ENCODE data around the gene TNFRSF13B. TPM values are rescaled to one million over a fixed set of nuclear protein-coding genes. Genes with fewer than 3 reads are reported as not detected.
"Not testable (repeated sequence)": the region's sequence is repeated elsewhere in the genome, so short reads cannot be mapped to it uniquely, and the experiment has no call there.

TNFRSF13B gene
- total and polyA plus RNA-seq, 2 experiments from 2014 or later = 0.24 TPM; not detected in 1

DNA sequence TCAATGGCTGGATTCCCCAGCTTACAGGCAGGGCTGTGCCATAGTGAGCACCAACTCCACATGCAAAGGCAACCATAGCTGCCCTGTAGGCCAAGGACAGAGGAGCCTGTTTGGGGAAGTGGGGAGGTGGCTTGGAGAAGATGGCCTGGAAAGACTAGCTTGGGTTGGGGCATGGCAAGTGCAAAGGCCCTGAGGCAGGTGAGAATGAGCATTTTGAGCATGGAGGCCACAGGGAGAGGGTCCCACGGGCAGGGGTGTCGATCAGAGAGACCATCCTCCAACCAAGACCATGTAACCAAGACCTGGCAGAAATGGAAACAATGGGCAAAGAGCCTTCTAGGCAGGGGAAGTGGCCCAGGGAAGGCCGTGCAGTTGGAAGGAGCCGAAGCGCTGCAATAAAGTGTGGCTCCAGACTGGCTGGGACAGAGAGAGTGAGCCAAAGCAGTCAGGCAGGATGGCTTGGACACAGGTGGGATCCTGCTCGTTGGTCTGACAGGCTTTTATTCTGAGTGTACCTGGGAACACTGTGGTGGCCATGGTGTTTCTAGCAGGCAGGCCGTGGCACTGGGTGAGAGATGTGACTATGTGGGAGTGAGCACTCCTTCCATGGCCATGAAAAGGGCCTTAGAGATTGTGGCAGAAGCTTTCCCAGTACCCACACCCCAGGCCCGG, 45.6 kb upstream of the TNFRSF13B start:
- Histone ChIP-seq H3K36me3 (ENCODE audit: insufficient read depth) (no peaks in the 10 kb centered on the region), H3K79me2 (replicated peaks; ENCODE audit: insufficient read depth) (no peaks in the 10 kb centered on the region), H3F3A (replicated peaks; ENCODE audit: low read depth) (no peaks in the 10 kb centered on the region), H3K27me3 (ENCODE audit: insufficient read depth) (no peaks in the 10 kb centered on the region), H3K9me2 (ENCODE audit: insufficient read depth) (no peaks in the 10 kb centered on the region), H3K27ac (ENCODE audit: low read depth) (no peak overlapping the region), H2AFZ (no peak overlapping the region), H3K4me1 (ENCODE audit: insufficient read depth) (no peaks in the 10 kb centered on the region), H4K20me1 (replicated peaks; ENCODE audit: insufficient read depth) (no peaks in the 10 kb centered on the region), H3K4me3 (no peak overlapping the region), H3K4me2 (no peak overlapping the region)
- no peak for ATAC-seq
- Mint-ChIP-seq H3K9me3 (peaks cover 3% of the 10 kb centered on the region; the same call in 2 of the 3 replicates), H3K27ac (no peak overlapping the region), H3K27me3 (ENCODE audit: insufficient read depth, low read depth, poor library complexity) (peaks cover 11% of the 10 kb centered on the region), H3K36me3 (ENCODE audit: low read depth) (no peaks in the 10 kb centered on the region), H3K4me3 (no peak overlapping the region), H3K4me1 (peaks cover 5% of the 10 kb centered on the region; the same call in 1 of the 3 replicates)
- TF ChIP-seq NANOG (IDR thresholded peaks at IDR 0.05; ENCODE audit: borderline replicate concordance) (no peak), JUNB (IDR thresholded peaks at IDR 0.05; ENCODE audit: unreplicated experiment) (no peak), ZNF114 (CRISPR knock-in tag; IDR thresholded peaks at IDR 0.05) (no peak)
- TF ChIP-seq, protein P1, sequence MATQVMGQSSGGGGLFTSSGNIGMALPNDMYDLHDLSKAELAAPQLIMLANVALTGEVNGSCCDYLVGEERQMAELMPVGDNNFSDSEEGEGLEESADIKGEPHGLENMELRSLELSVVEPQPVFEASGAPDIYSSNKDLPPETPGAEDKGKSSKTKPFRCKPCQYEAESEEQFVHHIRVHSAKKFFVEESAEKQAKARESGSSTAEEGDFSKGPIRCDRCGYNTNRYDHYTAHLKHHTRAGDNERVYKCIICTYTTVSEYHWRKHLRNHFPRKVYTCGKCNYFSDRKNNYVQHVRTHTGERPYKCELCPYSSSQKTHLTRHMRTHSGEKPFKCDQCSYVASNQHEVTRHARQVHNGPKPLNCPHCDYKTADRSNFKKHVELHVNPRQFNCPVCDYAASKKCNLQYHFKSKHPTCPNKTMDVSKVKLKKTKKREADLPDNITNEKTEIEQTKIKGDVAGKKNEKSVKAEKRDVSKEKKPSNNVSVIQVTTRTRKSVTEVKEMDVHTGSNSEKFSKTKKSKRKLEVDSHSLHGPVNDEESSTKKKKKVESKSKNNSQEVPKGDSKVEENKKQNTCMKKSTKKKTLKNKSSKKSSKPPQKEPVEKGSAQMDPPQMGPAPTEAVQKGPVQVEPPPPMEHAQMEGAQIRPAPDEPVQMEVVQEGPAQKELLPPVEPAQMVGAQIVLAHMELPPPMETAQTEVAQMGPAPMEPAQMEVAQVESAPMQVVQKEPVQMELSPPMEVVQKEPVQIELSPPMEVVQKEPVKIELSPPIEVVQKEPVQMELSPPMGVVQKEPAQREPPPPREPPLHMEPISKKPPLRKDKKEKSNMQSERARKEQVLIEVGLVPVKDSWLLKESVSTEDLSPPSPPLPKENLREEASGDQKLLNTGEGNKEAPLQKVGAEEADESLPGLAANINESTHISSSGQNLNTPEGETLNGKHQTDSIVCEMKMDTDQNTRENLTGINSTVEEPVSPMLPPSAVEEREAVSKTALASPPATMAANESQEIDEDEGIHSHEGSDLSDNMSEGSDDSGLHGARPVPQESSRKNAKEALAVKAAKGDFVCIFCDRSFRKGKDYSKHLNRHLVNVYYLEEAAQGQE (IDR thresholded peaks at IDR 0.05; ENCODE audit: unreplicated experiment) = no peak
- no peak for DNase-seq (ENCODE audit: low spot score)

DNA sequence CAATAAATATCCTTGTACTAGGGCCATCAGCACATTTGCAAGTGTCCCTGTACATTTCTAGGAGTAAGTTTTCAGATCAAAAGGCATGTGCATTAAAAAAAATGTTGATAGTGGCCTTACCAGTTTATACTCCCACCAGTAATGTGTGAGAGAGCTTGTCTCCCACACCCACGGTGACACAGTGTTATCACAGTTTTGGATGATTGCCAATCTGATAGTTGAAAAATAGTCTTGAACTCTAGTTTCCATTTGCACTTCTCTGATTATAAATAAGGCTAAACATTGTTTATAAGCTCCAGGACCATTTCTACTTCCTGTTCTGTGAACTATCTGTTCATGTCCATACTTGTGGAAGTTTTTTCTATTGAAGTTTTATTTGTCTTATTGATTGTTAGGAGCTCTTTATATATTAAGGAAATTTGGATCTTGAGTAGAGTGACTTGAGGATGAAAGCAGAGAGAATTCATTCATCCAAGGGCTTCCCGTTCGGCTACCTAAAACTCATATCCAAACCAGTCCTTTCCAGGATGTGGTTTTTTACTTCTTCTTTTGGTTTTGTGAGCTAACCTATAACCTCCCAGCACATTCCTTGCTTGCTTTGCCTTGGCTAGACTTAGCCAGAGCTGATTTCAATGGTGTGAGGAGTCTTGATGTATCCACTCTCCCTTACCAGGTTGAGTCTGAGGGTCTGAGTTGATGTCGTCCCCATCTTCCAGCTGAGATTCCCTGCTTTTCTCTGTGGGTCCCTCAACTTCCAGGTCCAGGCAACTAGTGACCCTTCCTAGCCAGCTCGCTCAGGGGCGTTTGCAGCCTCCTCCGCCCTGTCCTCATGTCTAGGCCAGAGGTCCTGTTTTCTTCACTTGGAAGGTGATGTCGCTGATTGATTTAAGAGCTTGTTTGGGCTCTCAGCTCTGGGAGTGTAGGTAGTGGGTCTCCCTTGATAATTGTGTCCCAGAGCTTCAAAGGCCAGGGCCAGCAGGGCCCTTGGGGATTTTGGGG, 44.6 kb upstream of the TNFRSF13B start:
- H3K36me3 Mint-ChIP-seq (ENCODE audit: low read depth); DNase-seq (ENCODE audit: low spot score); H3K4me3 ChIP-seq; H3K36me3 ChIP-seq (ENCODE audit: insufficient read depth); H3K79me2 ChIP-seq (replicated peaks; ENCODE audit: insufficient read depth); H3K4me2 ChIP-seq; ATAC-seq; H3F3A ChIP-seq (replicated peaks; ENCODE audit: low read depth); H3K4me1 Mint-ChIP-seq; H3K9me2 ChIP-seq (ENCODE audit: insufficient read depth); H4K20me1 ChIP-seq (replicated peaks; ENCODE audit: insufficient read depth); H3K27me3 ChIP-seq (ENCODE audit: insufficient read depth); H3K9me3 Mint-ChIP-seq; H3K4me3 Mint-ChIP-seq; H2AFZ ChIP-seq; H3K27ac ChIP-seq (ENCODE audit: low read depth); H3K27ac Mint-ChIP-seq; H3K4me1 ChIP-seq (ENCODE audit: insufficient read depth): not testable (repeated sequence)
- peaks cover 11% of the 10 kb centered on the region for H3K27me3 Mint-ChIP-seq (ENCODE audit: insufficient read depth, low read depth, poor library complexity)
